ENCODE measurements around the gene UFC1. TPM values are rescaled to one million over a fixed set of nuclear protein-coding genes. Genes with fewer than 3 reads are reported as not detected.

The UFC1 gene
- total and polyA plus RNA-seq, 5 donors: 82.6 to 99.9 (median 90.6) TPM

DNA sequence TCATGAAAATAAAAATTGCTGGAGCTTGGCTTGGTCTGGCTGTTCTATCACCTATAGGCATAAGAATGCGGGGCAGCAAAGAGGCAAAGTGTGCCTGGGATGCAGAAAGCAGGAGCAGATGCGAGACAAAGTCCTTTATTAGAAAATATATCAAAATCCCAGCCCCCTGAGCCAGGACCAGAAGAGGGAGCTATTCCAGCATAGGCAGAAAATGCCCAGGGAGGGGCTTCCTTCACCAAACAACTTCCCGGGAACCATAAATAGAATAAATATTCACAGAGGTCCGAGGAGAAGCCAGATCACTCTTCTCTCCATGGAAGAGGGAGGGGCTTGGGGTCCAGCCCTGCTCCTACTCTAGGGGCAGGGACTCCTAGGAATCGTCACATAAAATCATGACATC lies 17.4 kb downstream of the UFC1 start:
- no peak overlapping the region for H3K27ac ChIP-seq (ENCODE audit: low read length)
- 54% methylated on average over 5 of the region's 5 CpGs for WGBS
- intact Hi-C loops (cut with DNase I): no loop called here

DNA sequence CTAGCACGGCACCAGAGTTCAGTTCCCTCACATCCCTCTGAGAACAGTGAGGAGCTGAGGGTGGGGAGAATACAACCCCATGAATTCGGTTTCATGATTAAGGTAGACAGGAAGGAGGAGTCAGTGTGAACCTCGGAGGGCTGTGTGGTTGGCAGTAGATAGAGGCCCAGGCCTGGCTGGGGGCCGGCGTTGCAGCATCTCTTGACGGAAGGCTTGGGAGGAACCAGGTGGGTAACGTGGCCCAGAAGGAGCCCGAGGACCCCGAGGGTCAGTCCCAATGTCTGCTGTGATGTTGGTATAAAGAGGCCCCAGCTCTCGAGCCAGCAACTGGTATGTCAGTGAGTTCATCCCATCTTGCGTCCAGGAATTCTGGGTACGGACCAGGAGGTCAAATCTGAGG lies 17.9 kb downstream of the UFC1 start:
- 82% methylated on average over 12 of the region's 12 CpGs for WGBS
- peaks cover 5% of the 10 kb centered on the region for H3K4me1 ChIP-seq (ENCODE audit: control insufficient read depth, insufficient read depth, low read length)
- no peak overlapping the region for H3K27ac ChIP-seq (ENCODE audit: low read length)
- DNase-seq (peak in 1 of 3 donors; percentile 27), ATAC-seq (no peak)
- intact Hi-C loops (cut with DNase I): no loop called here
- H3K9me3 ChIP-seq (ENCODE audit: control insufficient read depth, low read length): no peaks in the 10 kb centered on the region
- H3K27me3 ChIP-seq (ENCODE audit: control insufficient read depth, insufficient read depth): no peaks in the 10 kb centered on the region
- H3K4me3 ChIP-seq (ENCODE audit: low read length): no peak overlapping the region

More for the DNA sequence above, 17.4 kb downstream of the UFC1 start:
- Histone ChIP-seq H3K4me3 (ENCODE audit: low read length) (no peak overlapping the region), H3K9me3 (ENCODE audit: control insufficient read depth, low read length) (no peaks in the 10 kb centered on the region), H3K4me1 (ENCODE audit: control insufficient read depth, insufficient read depth, low read length) (peaks cover 5% of the 10 kb centered on the region), H3K27me3 (ENCODE audit: control insufficient read depth, insufficient read depth) (no peaks in the 10 kb centered on the region)
- DNase-seq: no peak
- ATAC-seq: no peak

DNA sequence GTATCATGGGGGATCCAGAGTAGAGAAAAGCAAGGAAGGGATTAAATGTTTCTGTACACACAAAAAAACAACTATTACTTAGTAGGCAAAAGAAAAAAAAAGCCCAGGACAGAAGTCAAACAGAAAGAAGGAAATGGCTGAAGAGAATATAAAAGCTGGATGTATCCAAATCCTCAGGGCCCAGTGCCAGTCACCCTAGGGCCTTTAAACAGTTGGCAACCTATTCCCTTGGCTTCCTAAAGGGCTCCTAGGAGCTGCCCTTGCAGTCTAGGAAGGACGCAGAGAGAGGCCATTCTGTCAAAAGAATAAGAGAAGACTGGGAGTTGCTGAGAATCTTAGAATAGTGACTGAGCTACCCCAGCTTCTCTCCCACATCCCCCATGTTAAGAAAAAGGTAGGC lies 18.6 kb downstream of the UFC1 start:
- no peak overlapping the region for H3K27ac ChIP-seq (ENCODE audit: low read length)
- 66% methylated on average over 1 of the region's 1 CpG for WGBS
- intact Hi-C loops (cut with DNase I): no loop called here
- H3K4me1 ChIP-seq (ENCODE audit: control insufficient read depth, insufficient read depth, low read length): peaks cover 3% of the 10 kb centered on the region
- H3K4me3 ChIP-seq (ENCODE audit: low read length): no peak overlapping the region
- H3K9me3 ChIP-seq (ENCODE audit: control insufficient read depth, low read length): no peaks in the 10 kb centered on the region
- no peaks in the 10 kb centered on the region for H3K27me3 ChIP-seq (ENCODE audit: control insufficient read depth, insufficient read depth)
- DNase-seq: no peak
- ATAC-seq: no peak

DNA sequence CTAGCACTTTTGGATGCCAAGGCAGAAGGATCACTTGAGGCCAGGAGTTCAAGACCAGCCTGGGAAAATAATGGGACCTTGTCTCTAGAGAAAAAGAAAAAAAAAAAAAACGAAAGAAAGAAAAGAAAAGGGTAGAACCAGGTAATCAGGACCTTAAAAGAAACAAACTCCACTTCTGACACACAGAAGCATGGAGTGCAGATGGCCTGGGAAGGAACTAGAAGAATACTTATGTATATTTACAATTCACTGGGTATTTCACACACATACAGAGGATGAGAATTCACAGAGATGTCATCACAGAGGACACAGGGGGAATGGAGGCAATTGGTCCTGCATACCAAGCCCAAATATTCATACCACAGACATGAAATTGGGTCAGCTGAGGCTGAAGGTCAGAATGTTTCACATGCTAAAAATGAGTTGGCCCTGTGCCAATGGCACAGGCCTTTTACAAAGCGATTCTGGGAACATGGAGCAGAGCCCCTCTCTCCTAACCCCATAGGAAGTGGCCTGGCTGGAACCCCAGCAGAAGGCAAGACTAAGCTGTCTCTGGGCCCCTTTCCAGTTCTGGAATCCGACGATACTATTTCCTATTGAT lies 19.1 kb downstream of the UFC1 start:
- Histone ChIP-seq H3K27ac (ENCODE audit: low read length) (peak overlapping the region; percentile 20), H3K4me1 (ENCODE audit: control insufficient read depth, insufficient read depth, low read length) (peaks cover 3% of the 10 kb centered on the region), H3K4me3 (ENCODE audit: low read length) (no peak overlapping the region), H3K9me3 (ENCODE audit: control insufficient read depth, low read length) (no peaks in the 10 kb centered on the region), H3K27me3 (ENCODE audit: control insufficient read depth, insufficient read depth) (no peaks in the 10 kb centered on the region)
- intact Hi-C loops (cut with DNase I): no loop called here
- no peak for ATAC-seq
- peak in 2 of 3 donors; percentile 56 to 63 for DNase-seq
- WGBS: 30% methylated on average over 4 of the region's 4 CpGs

DNA sequence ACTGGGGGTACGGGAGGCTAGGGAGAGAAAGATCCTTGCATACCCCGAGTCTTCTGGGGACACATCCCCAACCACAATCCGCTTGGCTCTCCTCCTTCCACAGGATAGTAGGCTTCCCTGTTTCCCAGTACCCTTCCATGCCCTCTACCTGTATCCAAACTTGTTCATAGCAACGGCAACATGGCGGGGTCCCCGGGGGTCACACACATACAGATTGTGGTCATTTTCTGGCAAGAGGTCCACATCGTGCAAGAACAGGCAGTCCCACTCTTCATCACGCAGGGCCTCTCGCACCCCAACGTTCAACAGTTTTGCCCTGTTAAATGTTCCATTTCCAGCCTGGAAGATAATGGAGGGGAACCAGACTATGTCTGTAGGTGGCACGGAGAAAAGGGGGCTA lies 19.9 kb downstream of the UFC1 start:
- Histone ChIP-seq H3K27me3 (ENCODE audit: control insufficient read depth, insufficient read depth) (no peaks in the 10 kb centered on the region), H3K9me3 (ENCODE audit: control insufficient read depth, low read length) (no peaks in the 10 kb centered on the region), H3K27ac (ENCODE audit: low read length) (no peak overlapping the region), H3K4me3 (ENCODE audit: low read length) (no peak overlapping the region), H3K4me1 (ENCODE audit: control insufficient read depth, insufficient read depth, low read length) (peaks cover 3% of the 10 kb centered on the region)
- no peak for ATAC-seq
- WGBS: 92% methylated on average over 11 of the region's 11 CpGs
- peak in 2 of 3 donors; percentile 6 to 44 for DNase-seq
- intact Hi-C loops (cut with DNase I): no loop called here

DNA sequence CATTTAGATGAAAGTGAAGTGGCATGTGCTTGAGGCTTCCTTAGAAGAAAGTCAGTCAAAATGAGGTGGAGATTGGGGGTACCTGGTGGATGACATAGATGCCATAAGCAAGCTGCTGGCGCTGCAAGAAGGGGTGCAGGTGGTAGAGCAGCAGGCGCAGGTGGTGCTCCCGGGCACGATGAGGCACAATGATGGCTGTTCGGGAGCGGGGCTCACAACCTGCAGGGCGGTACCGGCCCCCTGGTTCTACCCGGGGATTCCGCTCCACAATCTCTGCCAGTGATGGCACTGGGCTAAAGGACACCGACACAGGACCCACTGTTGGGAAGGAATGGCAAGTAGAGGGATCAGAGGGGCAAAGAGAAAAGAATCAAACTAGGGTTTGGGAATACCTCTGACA lies 21.1 kb downstream of the UFC1 start:
- intact Hi-C loops (cut with DNase I): no loop called here
- no peak overlapping the region for H3K4me3 ChIP-seq (ENCODE audit: low read length)
- DNase-seq (peak in 2 of 3 donors; percentile 25 to 43), ATAC-seq (no peak)
- H3K27me3 ChIP-seq (ENCODE audit: control insufficient read depth, insufficient read depth): no peaks in the 10 kb centered on the region
- no peaks in the 10 kb centered on the region for H3K9me3 ChIP-seq (ENCODE audit: control insufficient read depth, low read length)
- no peak overlapping the region for H3K27ac ChIP-seq (ENCODE audit: low read length)
- 93% methylated on average over 11 of the region's 11 CpGs for WGBS
- H3K4me1 ChIP-seq (ENCODE audit: control insufficient read depth, insufficient read depth, low read length): peaks cover 3% of the 10 kb centered on the region

DNA sequence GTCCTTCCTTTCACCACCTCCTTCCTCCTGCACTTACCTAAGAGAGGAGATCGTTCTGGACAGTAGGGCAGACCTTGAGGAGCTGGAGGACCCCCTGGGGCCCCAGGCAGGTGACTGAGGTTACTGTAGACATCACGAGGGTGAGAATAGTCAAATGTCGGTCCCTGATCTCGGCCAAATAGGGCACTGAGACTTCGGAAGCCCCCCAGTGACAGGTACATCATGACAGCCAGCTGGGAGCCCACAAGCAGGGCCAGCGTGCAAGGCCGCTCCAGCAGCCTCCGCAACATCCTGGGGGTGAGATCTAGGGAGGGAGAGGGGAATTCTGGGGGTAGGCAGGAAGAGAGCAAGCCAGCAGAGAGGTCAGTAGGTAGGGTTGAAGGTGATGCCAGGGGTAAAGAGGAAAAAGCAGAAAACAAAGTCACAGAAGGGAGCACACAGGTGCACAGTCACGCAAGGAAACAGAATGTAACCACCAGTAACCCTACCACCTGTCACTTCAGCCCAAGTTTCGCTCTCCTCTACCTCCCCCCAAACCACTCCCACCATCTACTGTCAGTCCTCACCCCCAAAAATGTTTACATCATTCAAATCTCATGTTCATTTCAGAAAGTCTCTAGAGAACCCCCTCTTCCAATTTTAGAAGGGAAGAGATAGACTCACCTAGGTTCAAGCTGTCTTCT lies 22.1 kb downstream of the UFC1 start:
- WGBS: 88% methylated on average over 10 of the region's 10 CpGs
- H3K27ac ChIP-seq (ENCODE audit: low read length): no peak overlapping the region
- ATAC-seq: no peak
- H3K9me3 ChIP-seq (ENCODE audit: control insufficient read depth, low read length): no peaks in the 10 kb centered on the region
- peak overlapping the region; percentile 54 for H3K4me3 ChIP-seq (ENCODE audit: low read length)
- H3K4me1 ChIP-seq (ENCODE audit: control insufficient read depth, insufficient read depth, low read length): peaks cover 3% of the 10 kb centered on the region
- DNase-seq: peak in 2 of 3 donors; percentile 9 to 17
- no peaks in the 10 kb centered on the region for H3K27me3 ChIP-seq (ENCODE audit: control insufficient read depth, insufficient read depth)
- intact Hi-C loops (cut with DNase I): no loop called here

DNA sequence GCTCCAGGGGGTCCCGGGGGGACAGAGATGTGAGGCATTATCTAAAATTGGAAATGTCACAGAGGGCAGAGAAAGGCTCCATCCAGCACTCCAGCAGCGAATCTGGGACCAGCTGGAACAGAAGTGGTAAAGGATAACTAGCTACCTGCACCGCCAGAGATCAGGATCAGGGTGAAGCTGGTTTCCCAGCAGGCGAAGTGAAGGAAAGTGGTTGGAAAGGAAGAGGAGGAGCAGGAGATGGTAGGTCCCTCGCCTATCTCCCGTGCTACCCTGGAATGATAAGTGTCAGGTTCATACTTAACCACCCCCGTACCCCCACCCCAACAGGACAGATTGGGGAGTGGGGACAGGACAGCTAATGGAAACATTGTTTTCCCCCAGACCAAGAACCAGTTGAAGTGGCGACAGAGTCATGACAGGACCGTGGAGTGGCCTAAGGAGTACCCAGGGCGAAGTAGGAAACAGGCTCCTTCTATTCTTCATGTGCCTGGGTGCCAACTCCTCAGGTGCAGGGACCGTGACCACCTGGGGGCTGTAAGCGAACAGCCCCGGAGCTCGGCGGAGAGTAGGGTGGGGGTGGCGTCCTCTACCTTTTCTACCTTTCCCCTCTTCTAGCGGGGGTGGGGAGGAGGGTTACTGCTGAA lies 22.8 kb downstream of the UFC1 start:
- 16% methylated on average over 17 of the region's 17 CpGs for WGBS
- DNase-seq (peak in 2 of 3 donors; percentile 8 to 16), ATAC-seq (peak; percentile 5 to 7)
- H3K4me1 ChIP-seq (ENCODE audit: control insufficient read depth, insufficient read depth, low read length): peaks cover 3% of the 10 kb centered on the region
- H3K27me3 ChIP-seq (ENCODE audit: control insufficient read depth, insufficient read depth): no peaks in the 10 kb centered on the region
- peak overlapping the region; percentile 61 for H3K27ac ChIP-seq (ENCODE audit: low read length)
- H3K4me3 ChIP-seq (ENCODE audit: low read length): peak overlapping the region; percentile 54
- H3K9me3 ChIP-seq (ENCODE audit: control insufficient read depth, low read length): no peaks in the 10 kb centered on the region
- intact Hi-C loops (cut with DNase I): no loop called here

DNA sequence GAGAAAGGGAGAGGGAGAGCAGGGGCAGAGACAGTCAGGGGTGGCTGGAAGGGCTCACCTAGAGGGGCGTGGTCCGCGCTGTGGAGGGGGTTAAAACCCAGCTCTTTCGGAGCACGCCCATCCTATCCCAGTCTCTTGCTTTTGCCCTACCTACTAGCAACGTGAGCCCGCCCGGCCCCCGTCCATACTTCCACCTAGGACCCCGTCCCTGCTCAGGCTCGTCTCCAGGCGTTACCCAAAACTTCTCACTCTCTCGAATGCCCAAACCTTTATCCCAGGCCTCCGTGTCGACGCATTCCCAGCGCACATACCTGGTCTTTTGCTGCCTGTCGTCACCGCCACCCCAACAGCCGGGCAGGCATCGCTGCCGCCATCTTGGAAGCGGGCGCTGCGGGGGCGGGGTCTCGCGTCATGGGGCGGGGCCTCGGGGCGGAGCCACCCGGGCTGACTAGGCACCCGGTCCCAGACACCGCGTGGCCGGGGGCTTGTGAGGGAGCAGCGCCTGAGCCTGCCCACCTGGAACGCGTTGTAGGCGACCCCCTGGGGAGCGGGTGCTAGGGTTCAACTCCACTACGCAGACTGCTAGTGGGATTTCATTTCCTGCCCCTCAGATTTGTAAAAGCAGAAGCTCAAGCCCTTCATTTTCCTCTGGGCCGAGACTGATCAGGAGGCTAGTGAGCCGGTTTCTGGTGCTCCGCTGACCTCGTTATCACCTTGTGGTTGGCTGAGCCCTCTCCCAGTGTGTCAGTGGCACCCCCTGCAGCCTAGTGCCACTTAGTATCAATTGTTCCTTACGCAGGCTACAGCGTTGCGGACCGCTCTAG lies 23.5 kb downstream of the UFC1 start, which contains the start of gene B4GALT3:
TSS of gene B4GALT3 (minus strand) at position 396 of the 824 bp plus-strand sequence. CDS start 1,447 bp downstream, outside the sequence.
- DNase-seq (peak; percentile 90 to 97 (median 96)), ATAC-seq (peak; percentile 96)
- WGBS: 4% methylated on average over 50 of the region's 50 CpGs
- H3K9me3 ChIP-seq (ENCODE audit: control insufficient read depth, low read length): no peaks in the 10 kb centered on the region
- H3K4me3 ChIP-seq (ENCODE audit: low read length): peak within 1 kb of the TSS; percentile 54
- peaks cover 3% of the 10 kb centered on the region for H3K4me1 ChIP-seq (ENCODE audit: control insufficient read depth, insufficient read depth, low read length)
- intact Hi-C loops (cut with DNase I): no loop called here
- no peaks in the 10 kb centered on the region for H3K27me3 ChIP-seq (ENCODE audit: control insufficient read depth, insufficient read depth)
- H3K27ac ChIP-seq (ENCODE audit: low read length): peak within 1 kb of the TSS; percentile 61

DNA sequence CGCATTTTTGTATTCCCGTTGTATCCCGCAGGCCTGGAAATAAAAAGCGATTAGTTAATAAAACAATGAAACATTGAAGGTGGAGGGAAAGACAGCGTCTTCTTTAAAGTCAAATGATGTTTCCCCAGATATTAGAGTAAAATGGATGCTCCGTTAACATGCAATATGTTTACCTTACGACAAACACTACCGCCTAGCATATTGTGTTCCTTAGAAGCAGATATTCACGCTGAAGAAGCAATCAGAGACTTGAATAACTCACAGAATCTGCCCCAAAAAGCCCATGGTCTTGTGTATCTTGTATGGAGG lies 24.1 kb downstream of the UFC1 start:
- DNase-seq (no peak), ATAC-seq (no peak)
- 58% methylated on average over 9 of the region's 9 CpGs for WGBS
- Histone ChIP-seq H3K9me3 (ENCODE audit: control insufficient read depth, low read length) (no peaks in the 10 kb centered on the region), H3K4me1 (ENCODE audit: control insufficient read depth, insufficient read depth, low read length) (peaks cover 3% of the 10 kb centered on the region), H3K27me3 (ENCODE audit: control insufficient read depth, insufficient read depth) (no peaks in the 10 kb centered on the region), H3K4me3 (ENCODE audit: low read length) (peak overlapping the region; percentile 54), H3K27ac (ENCODE audit: low read length) (peak overlapping the region; percentile 61)
- intact Hi-C loops (cut with DNase I): no loop called here

DNA sequence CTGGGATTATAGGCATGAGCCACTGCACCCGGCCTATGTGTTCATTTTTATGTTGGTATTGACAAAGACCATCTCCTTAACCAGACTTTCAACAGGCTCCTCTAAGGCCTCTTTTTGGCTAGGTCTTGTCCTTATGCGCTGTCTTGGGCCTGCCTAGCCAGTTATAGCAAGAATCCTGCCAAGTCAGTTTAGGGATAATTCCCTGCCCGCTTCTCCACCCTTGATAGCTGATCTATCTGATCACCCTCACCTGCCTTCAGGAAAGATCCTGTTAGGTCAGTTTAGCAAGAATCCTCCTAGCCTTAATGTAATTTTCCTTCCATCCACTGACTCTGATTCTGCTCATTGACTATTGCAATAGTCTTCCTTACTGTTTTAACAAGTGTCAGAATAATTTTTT lies 25.9 kb downstream of the UFC1 start:
- WGBS: 97% methylated on average over 3 of the region's 3 CpGs
- no peak overlapping the region for H3K27ac ChIP-seq (ENCODE audit: low read length)
- no peaks in the 10 kb centered on the region for H3K4me1 ChIP-seq (ENCODE audit: control insufficient read depth, insufficient read depth, low read length)
- ATAC-seq (no peak), DNase-seq (no peak)
- H3K4me3 ChIP-seq (ENCODE audit: low read length): no peak overlapping the region
- no peaks in the 10 kb centered on the region for H3K9me3 ChIP-seq (ENCODE audit: control insufficient read depth, low read length)
- no peaks in the 10 kb centered on the region for H3K27me3 ChIP-seq (ENCODE audit: control insufficient read depth, insufficient read depth)
- intact Hi-C loops (cut with DNase I): no loop called here

All from right cardiac atrium (tissue), 5 donors.